Hippocampal formation (tissue), 2 donors: ENCODE measurements around the gene TBC1D22B.
"Not testable (repeated sequence)": the region's sequence is repeated elsewhere in the genome, so short reads cannot be mapped to it uniquely, and the experiment has no call there.

Experiments used
- DNase-seq, 2 donors: peaks; one replicate each; lab custom pipeline; 2025; lab: John Stamatoyannopoulos, UW

TBC1D22B gene

GRCh38 chr6:37321516-37322415, 64.2 kb downstream of the TBC1D22B start:
- DNase-seq: no peak

- no peak for DNase-seq
Observed at GRCh38 chr6:37323580-37323979, 66.0 kb downstream of the TBC1D22B start.

GRCh38 chr6:37324131-37325033, 66.8 kb downstream of the TBC1D22B start:
- DNase-seq: no peak

GRCh38 chr6:37330345-37330744, 72.8 kb downstream of the TBC1D22B start:
- not testable (repeated sequence) for DNase-seq

GRCh38 chr6:37331047-37331446, 73.5 kb downstream of the TBC1D22B start:
- DNase-seq: no peak

- DNase-seq: no peak
Observed at GRCh38 chr6:37332894-37333293, 75.3 kb downstream of the TBC1D22B start.

GRCh38 chr6:37334047-37334446, 76.5 kb downstream of the TBC1D22B start:
- no peak for DNase-seq

- DNase-seq: not testable (repeated sequence)
Observed at GRCh38 chr6:37338317-37338716, 80.7 kb downstream of the TBC1D22B start.

GRCh38 chr6:37338745-37339255, 81.2 kb downstream of the TBC1D22B start:
- no peak for DNase-seq

GRCh38 chr6:37339741-37340638, 82.4 kb downstream of the TBC1D22B start:
- DNase-seq: no peak

GRCh38 chr6:37340639-37340943, 83.0 kb downstream of the TBC1D22B start:
- no peak for DNase-seq

- no peak for DNase-seq
Observed at GRCh38 chr6:37343248-37343647, 85.7 kb downstream of the TBC1D22B start.

GRCh38 chr6:37344308-37344707, 86.7 kb downstream of the TBC1D22B start:
- DNase-seq: no peak

- DNase-seq: not testable (repeated sequence)
Observed at GRCh38 chr6:37345804-37346203, 88.2 kb downstream of the TBC1D22B start.

- no peak for DNase-seq
Observed at GRCh38 chr6:37347177-37347576, 89.6 kb downstream of the TBC1D22B start.

GRCh38 chr6:37347670-37348111, 90.1 kb downstream of the TBC1D22B start:
- DNase-seq: no peak

- no peak for DNase-seq
Observed at GRCh38 chr6:37351027-37351426, 93.5 kb downstream of the TBC1D22B start.

- no peak for DNase-seq
Observed at GRCh38 chr6:37352384-37352783, 94.8 kb downstream of the TBC1D22B start.

GRCh38 chr6:37353761-37354525, 96.4 kb downstream of the TBC1D22B start, which contains the start of gene RNF8:
RNF8 (plus strand) TSS chr6:37353983; CDS start chr6:37354165, 182 bp downstream.
- DNase-seq: peak; percentile 73 to 83

- DNase-seq: no peak
Observed at GRCh38 chr6:37354526-37355384, 97.2 kb downstream of the TBC1D22B start.
